GM12891 (cell line): Measurements from ENCODE around the gene KPNA4.

Source experiments
- PAX5 ChIP-seq: IDR thresholded peaks from 2 replicates; pipeline ENCODE4 v1.6.1; 2011; ENCODE audit warnings: low read length, moderate library complexity, mild to moderate bottlenecking; ENCODE audit not compliant: insufficient read depth, severe bottlenecking
- POLR2A ChIP-seq: IDR thresholded peaks from 2 replicates; pipeline ENCODE4 v1.6.1; 2011; ENCODE audit warnings: low read depth, low read length, control low read depth
- POLR2AphosphoS5 ChIP-seq: IDR thresholded peaks from 2 replicates; pipeline ENCODE4 v1.6.1; 2011; ENCODE audit warnings: low read depth, low read length, control low read depth
- POU2F2 ChIP-seq: IDR thresholded peaks from 2 replicates; pipeline ENCODE4 v1.6.1; 2011; ENCODE audit warnings: low read depth, mild to moderate bottlenecking, control low read depth, low read length, moderate library complexity
- SPI1 ChIP-seq: IDR thresholded peaks from 2 replicates; pipeline ENCODE4 v1.6.1; 2011; ENCODE audit warnings: low read depth, low read length, control low read depth
- TAF1 ChIP-seq: IDR thresholded peaks from 2 replicates; pipeline ENCODE4 v1.6.1; 2011; ENCODE audit warnings: low read depth, low read length, control low read depth

GRCh38 chr3:160577556-160578195, 12.3 kb upstream of the KPNA4 start:
- TF ChIP-seq POLR2A, result no peak
- no peak for TF ChIP-seq SPI1
- no peak for TF ChIP-seq POLR2AphosphoS5
- no peak for TF ChIP-seq TAF1
- no peak for TF ChIP-seq POU2F2
- TF ChIP-seq PAX5, result no peak
